Stomach (tissue), 9 donors: ENCODE results near the gene SLF1. TPM values are rescaled to one million over a fixed set of nuclear protein-coding genes. Genes with fewer than 3 reads are reported as not detected.

Experiments
- DNase-seq, 2 donors: peaks; one replicate each; pipeline versions ENCODE4 v3.0.0 to v3.0.0-alpha.2; 2013 to 2019
- H3K27ac ChIP-seq, 5 donors: fragments of 200-600 bp in 4 of 5; sonication (generic) in 4 of 5; one replicate each; pipeline ENCODE4 v1.5.1; 2013 to 2019; ENCODE audit warnings: mild to moderate bottlenecking in 1 of 5, moderate library complexity in 1 of 5
- H3K27me3 ChIP-seq, 3 donors: fragments of 200-600 bp; sonication (generic); one replicate each; pipeline ENCODE4 v1.5.1; 2017 to 2019; ENCODE audit warnings: mixed run types in 1 of 3
- H3K36me3 ChIP-seq, 4 donors: fragments of 200-600 bp; sonication (generic); 1 replicate in 3 of 4; 2 replicates in 1 of 4; pipeline ENCODE4 v1.5.1; 2016 to 2019
- H3K4me1 ChIP-seq, 4 donors: fragments of 200-600 bp; sonication (generic); one replicate each; pipeline ENCODE4 v1.5.1; 2016 to 2019
- H3K4me3 ChIP-seq, 4 donors: fragments of 200-600 bp; sonication (generic) in 3 of 4; one replicate each; pipeline ENCODE4 v1.5.1; 2016 to 2019; ENCODE audit warnings: mild to moderate bottlenecking in 1 of 4
- H3K9me3 ChIP-seq, 4 donors: fragments of 200-600 bp; sonication (generic); one replicate each; pipeline ENCODE4 v1.5.1; 2016 to 2019
- CTCF ChIP-seq, 7 experiments: fragments of 450-650 bp in 4 of 7; fragments of 200-600 bp in 3 of 7; sonication (generic) in 3 of 7; IDR thresholded peaks; one replicate each; pipeline ENCODE4 v1.5.1; 2016 to 2019; ENCODE audit warnings: antibody characterized with exemption in 7 of 7, control low read depth in 2 of 7, mild to moderate bottlenecking in 1 of 7
- EP300 ChIP-seq: sonication (generic); formaldehyde crosslinking; IDR thresholded peaks from one replicate; pipeline ENCODE4 v1.6.1; 2017; ENCODE audit warnings: antibody characterized with exemption
- POLR2A ChIP-seq, 4 donors: fragments of 450-650 bp; IDR thresholded peaks; one replicate each; pipeline ENCODE4 v1.6.1; 2016; ENCODE audit warnings: antibody characterized with exemption in 4 of 4, control low read depth in 2 of 4, mild to moderate bottlenecking in 1 of 4, moderate library complexity in 1 of 4
- POLR2AphosphoS5 ChIP-seq, 3 donors: sonication (generic); formaldehyde crosslinking; IDR thresholded peaks; one replicate each; pipeline ENCODE4 v1.6.1; 2016; ENCODE audit warnings: antibody characterized with exemption in 3 of 3
- WGBS, 5 donors: extraction: QIAGEN DNeasy Blood & Tissue Kit in 3 of 5; methylation state at CpG; one replicate each; pipeline versions ENCODE4 v1.1.5 to v1.1.7; 2013 to 2018; 5-methylcytosine and 5-hydroxymethylcytosine counted together
- intact Hi-C: fragments of 100-400 bp; cut with DNase I; formaldehyde crosslinking; loops from one replicate; pipeline ENCODE4 v1.15.1; 2023; ENCODE audit warnings: low total_unique reads
- polyA plus RNA-seq, 3 donors: library from polyadenylated mRNA; stranded (reverse); fragments of 200-250 nt; gene quantifications; one replicate each; pipeline ENCODE4 v1.2.3, GENCODE V29; 2013
- total RNA-seq, 5 donors: library from RNA; depleted of rRNA; stranded (reverse); fragments of >200 nt; gene quantifications; one replicate each; pipeline versions ENCODE4 v1.1.0 to v1.2.3, GENCODE V29; 2014 to 2016
- donor health status: healthy with polysubstance abuse.
- donor health status: Bipolar disorder and iron deficiency.
- donor health status: healthy.

SLF1 gene
- total and polyA plus RNA-seq, 8 donors = 0.58 to 53.1 (median 5.2) TPM

GRCh38 chr5:94709277-94709676 lies 90.8 kb downstream of the SLF1 start:
- TF ChIP-seq EP300 (no peak), POLR2A (IDR thresholded peaks at IDR 0.05) (no peak)
- intact Hi-C loops = no loop called here
- WGBS, 5 donors = 89 to 95% (median 93%) methylated on average over 1 of the region's 1 CpG
- Histone ChIP-seq H3K4me3 (no peak overlapping the region), H3K4me1 (no peaks in the 10 kb centered on the region), H3K9me3 (no peaks in the 10 kb centered on the region), H3K27ac (no peak overlapping the region), H3K36me3 (peaks cover 0 to 29% (median 24%) of the 10 kb centered on the region in 4 donors), H3K27me3 (no peaks in the 10 kb centered on the region)
- DNase-seq = no peak

- intact Hi-C loops = no loop called here
- no peaks in the 10 kb centered on the region for H3K27me3 ChIP-seq
- peaks cover 0 to 29% (median 24%) of the 10 kb centered on the region in 4 donors for H3K36me3 ChIP-seq
- no peak overlapping the region for H3K4me3 ChIP-seq
- no peak overlapping the region for H3K27ac ChIP-seq
- no peaks in the 10 kb centered on the region for H3K9me3 ChIP-seq
- H3K4me1 ChIP-seq = no peaks in the 10 kb centered on the region
- DNase-seq = no peak
- no peak for TF ChIP-seq EP300
- TF ChIP-seq CTCF (IDR thresholded peaks at IDR 0.05) = no peak
- no peak for TF ChIP-seq POLR2A (IDR thresholded peaks at IDR 0.05)
- no peak for TF ChIP-seq POLR2AphosphoS5 (IDR thresholded peaks at IDR 0.05)
These were observed 93.3 kb downstream of the SLF1 start for GRCh38 chr5:94711785-94712184.

GRCh38 chr5:94715768-94716167 lies 97.3 kb downstream of the SLF1 start:
- Histone ChIP-seq H3K4me3 (no peak overlapping the region), H3K9me3 (no peaks in the 10 kb centered on the region), H3K36me3 (peaks cover 0 to 13% (median 11%) of the 10 kb centered on the region in 4 donors), H3K4me1 (no peaks in the 10 kb centered on the region), H3K27ac (no peak overlapping the region), H3K27me3 (no peaks in the 10 kb centered on the region)
- DNase-seq = no peak
- intact Hi-C loops = no loop called here
- WGBS, 5 donors = 79 to 90% (median 86%) methylated on average over 3 of the region's 3 CpGs
- TF ChIP-seq POLR2A (IDR thresholded peaks at IDR 0.05) (no peak), EP300 (no peak), CTCF (IDR thresholded peaks at IDR 0.05) (no peak), POLR2AphosphoS5 (IDR thresholded peaks at IDR 0.05) (no peak)

GRCh38 chr5:94725142-94725541 lies 106.7 kb downstream of the SLF1 start:
- WGBS, 5 donors = 24 to 41% (median 28%) methylated on average over 1 of the region's 1 CpG
- no peak overlapping the region for H3K27ac ChIP-seq
- no peak for DNase-seq

More at GRCh38 chr5:94725142-94725541, 106.7 kb downstream of the SLF1 start:
- TF ChIP-seq POLR2AphosphoS5 (IDR thresholded peaks at IDR 0.05) = no peak
- TF ChIP-seq EP300 = no peak
- TF ChIP-seq CTCF (IDR thresholded peaks at IDR 0.05) = no peak
- TF ChIP-seq POLR2A (IDR thresholded peaks at IDR 0.05) = no peak
- H3K36me3 ChIP-seq = no peaks in the 10 kb centered on the region
- H3K4me3 ChIP-seq = no peak overlapping the region
- no peaks in the 10 kb centered on the region for H3K4me1 ChIP-seq
- H3K27me3 ChIP-seq = no peaks in the 10 kb centered on the region
- H3K9me3 ChIP-seq = no peaks in the 10 kb centered on the region
- intact Hi-C loops = no loop called here
